HL-60 (cell line): Measurements from ENCODE around the gene POU2AF1.

Experiments
- DNase-seq, 2 experiments: peaks; one replicate each; pipeline ENCODE4 v3.0.0-alpha.2; 2010 to 2020; ENCODE audit warnings: low read depth in 1 of 2, low spot score in 1 of 2
- H3K27ac ChIP-seq: fragments of 250-450 bp; sonication (Bioruptor Pico); replicated peaks from 2 replicates; pipeline ENCODE4 v1.5.1; 2020; ENCODE audit warnings: mild to moderate bottlenecking, moderate library complexity
- H3K27me3 ChIP-seq: fragments of 250-450 bp; sonication (Bioruptor Pico); 2 replicates; pipeline ENCODE4 v1.5.1; 2021; ENCODE audit warnings: mild to moderate bottlenecking, moderate library complexity; ENCODE audit not compliant: insufficient read depth, poor library complexity, severe bottlenecking
- H3K4me3 ChIP-seq: replicated peaks from 2 replicates; pipeline ENCODE4 v1.5.1; 2011; ENCODE audit warnings: mild to moderate bottlenecking, control low read depth, low read length; ENCODE audit not compliant: insufficient read depth
- CTCF ChIP-seq: IDR thresholded peaks from one replicate; pipeline ENCODE4 v1.5.1; 2011; ENCODE audit warnings: low read length, control low read depth, inconsistent platforms; ENCODE audit not compliant: insufficient read depth
- GABPA ChIP-seq: IDR thresholded peaks from 2 replicates; pipeline ENCODE4 v1.6.1; 2012; ENCODE audit warnings: low read depth
- POLR2AphosphoS5 ChIP-seq: IDR thresholded peaks from 2 replicates; pipeline ENCODE4 v1.6.1; 2012; ENCODE audit warnings: low read depth
- REST ChIP-seq: IDR thresholded peaks from 2 replicates; pipeline ENCODE4 v1.6.1; 2012; ENCODE audit warnings: low read depth; ENCODE audit not compliant: insufficient replicate concordance
- SPI1 ChIP-seq: IDR thresholded peaks from 2 replicates; pipeline ENCODE4 v1.6.1; 2012; ENCODE audit warnings: low read depth, mild to moderate bottlenecking, borderline replicate concordance

POU2AF1 gene

GRCh38 chr11:111393096-111393495, 14.0 kb upstream of the POU2AF1 start:
- no peak for TF ChIP-seq SPI1
- TF ChIP-seq CTCF = no peak
- TF ChIP-seq REST = no peak
- TF ChIP-seq GABPA = no peak
- no peak for TF ChIP-seq POLR2AphosphoS5
- Histone ChIP-seq H3K4me3 (no peak overlapping the region), H3K27ac (no peak overlapping the region), H3K27me3 (no peaks in the 10 kb centered on the region)
- DNase-seq = no peak

GRCh38 chr11:111392552-111392951, 13.5 kb upstream of the POU2AF1 start:
- no peaks in the 10 kb centered on the region for H3K27me3 ChIP-seq
- no peak overlapping the region for H3K27ac ChIP-seq
- H3K4me3 ChIP-seq = no peak overlapping the region
- no peak for DNase-seq
- no peak for TF ChIP-seq SPI1
- TF ChIP-seq CTCF = no peak

GRCh38 chr11:111391328-111392124, 12.5 kb upstream of the POU2AF1 start:
- TF ChIP-seq CTCF (no peak), GABPA (no peak), REST (no peak), POLR2AphosphoS5 (no peak), SPI1 (no peak)
- Histone ChIP-seq H3K4me3 (no peak overlapping the region), H3K27ac (no peak overlapping the region), H3K27me3 (no peaks in the 10 kb centered on the region)
- DNase-seq = no peak

- DNase-seq = no peak
- no peak overlapping the region for H3K27ac ChIP-seq
- no peak for TF ChIP-seq CTCF
- no peak for TF ChIP-seq GABPA
- TF ChIP-seq REST = no peak
- no peak for TF ChIP-seq SPI1
- TF ChIP-seq POLR2AphosphoS5 = no peak
- no peaks in the 10 kb centered on the region for H3K27me3 ChIP-seq
- H3K4me3 ChIP-seq = no peak overlapping the region
Measured at GRCh38 chr11:111388842-111389241, 9.8 kb upstream of the POU2AF1 start.
